GM21576 (cell line): ENCODE measurements around the gene MORC2.

Experiments
- ATAC-seq: cut with Tn5 transposase; IDR thresholded peaks from one replicate; pipeline ENCODE4 v1.9.1; 2021; ENCODE audit warnings: mild to moderate bottlenecking, moderate library complexity; ENCODE audit not compliant: unreplicated experiment

MORC2 gene

DNA sequence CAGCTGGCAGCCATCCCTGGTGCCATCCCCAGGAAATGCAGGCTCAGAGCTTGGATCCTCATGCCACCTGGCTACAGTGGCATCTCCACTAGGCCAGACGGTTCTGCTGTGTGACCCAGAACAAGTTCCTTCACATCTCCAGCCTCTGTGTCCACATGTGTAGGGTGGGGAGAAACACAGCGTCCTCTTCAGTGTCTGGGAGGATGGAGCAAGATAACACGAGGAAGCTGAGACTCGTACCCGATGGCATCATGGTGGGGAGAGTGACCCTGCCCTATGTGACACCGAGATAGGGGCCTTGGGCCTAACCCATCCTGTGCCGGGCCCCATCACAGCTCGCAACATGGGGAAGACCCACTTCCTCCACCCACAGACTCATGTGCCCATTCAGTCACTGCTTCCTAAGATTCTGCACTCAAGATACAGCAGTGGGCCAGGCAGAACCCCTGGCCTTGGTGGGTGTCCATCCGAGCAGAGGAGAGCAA lies 78.5 kb downstream of the MORC2 start:
- ATAC-seq, result no peak

DNA sequence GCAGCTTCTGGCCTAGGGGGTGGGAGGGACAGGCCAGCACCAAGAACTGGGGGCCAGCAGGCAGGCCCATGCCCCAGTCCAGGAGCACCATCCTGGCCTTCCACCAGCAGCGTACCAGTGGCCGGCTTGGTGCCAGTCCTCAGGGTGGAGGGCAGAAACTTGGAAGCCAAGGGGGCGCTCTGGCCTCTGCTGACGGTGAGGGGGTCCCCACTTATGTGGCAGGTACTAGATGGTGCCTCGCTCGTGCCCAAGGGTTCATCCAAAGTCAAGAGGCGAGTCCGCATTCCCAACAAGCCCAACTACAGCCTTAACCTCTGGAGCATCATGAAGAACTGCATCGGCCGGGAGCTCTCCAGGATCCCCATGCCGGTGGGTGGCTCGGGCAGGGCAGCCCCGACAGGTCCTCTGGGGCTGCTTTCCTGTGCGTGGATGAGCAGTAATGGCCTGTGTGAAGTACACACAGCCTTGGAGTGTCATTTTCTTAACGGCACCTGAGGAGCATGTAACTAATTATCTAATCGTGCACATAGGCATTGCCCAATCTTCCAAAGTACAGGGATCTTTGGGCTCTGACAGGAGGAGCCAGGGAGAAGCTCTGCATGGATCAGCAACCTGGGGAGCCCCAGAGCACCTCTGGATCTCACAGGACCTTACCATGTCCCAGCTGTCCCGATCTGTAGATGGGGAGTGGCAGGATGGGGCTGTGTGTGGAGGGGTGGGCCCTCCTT lies 79.1 kb downstream of the MORC2 start:
- no peak for ATAC-seq

DNA sequence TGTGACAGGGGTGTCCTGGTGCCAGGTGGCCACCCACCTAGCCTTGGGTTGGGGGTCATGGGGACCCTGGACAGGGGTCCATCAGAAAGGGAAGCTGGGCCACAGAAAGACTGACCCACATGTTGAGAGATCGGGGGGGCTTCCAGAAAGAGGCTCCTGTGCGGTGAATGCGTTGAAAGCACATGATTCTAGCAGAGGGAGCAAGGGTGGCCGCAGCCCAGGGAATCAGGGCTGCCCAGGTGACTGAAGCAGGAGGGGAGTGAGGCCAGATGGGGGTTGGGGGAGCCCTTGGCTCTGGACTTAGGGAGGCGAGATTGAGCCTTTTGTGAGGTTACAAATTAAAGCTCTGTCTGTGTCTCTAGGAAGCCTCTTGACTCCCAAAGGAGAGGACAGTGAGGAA lies 80.7 kb downstream of the MORC2 start:
- ATAC-seq, result no peak

DNA sequence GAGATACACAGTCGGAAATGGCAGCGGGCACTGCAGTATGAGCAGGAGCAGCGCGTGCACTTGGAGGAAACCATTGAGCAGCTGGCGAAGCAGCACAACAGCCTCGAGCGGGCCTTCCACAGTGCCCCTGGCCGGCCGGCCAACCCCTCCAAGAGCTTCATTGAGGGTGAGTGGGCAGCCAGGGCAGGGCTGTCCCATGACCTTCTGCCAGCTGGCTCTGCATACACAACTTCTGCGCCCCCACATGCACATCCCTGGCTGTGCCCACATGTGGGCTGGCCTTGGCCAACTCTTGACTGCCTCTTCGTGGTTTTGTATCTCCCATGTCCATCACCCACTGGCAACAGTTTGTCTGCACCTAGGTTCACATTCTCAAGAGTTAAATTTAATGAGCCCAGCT lies 81.1 kb downstream of the MORC2 start:
- ATAC-seq, result no peak

DNA sequence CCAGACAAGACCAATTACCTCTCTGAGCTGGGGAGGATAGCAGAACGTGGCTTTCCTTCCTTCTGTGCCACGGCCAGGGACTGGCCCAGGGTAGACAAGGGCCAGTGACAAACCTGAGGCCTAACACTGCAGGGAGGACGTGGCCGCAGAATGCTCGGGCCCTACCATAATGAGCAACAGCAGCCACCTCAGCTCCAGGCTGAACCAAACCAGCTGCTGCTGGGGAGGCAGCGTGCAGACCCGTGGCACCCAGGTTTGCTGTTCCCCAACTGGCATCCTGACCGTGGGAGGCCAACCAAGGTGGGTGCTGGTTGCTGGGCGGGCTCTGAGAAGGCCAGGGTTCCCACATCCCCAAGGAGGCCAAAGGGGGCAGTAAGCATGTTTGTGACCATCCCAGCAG lies 83.0 kb downstream of the MORC2 start:
- ATAC-seq, result no peak

DNA sequence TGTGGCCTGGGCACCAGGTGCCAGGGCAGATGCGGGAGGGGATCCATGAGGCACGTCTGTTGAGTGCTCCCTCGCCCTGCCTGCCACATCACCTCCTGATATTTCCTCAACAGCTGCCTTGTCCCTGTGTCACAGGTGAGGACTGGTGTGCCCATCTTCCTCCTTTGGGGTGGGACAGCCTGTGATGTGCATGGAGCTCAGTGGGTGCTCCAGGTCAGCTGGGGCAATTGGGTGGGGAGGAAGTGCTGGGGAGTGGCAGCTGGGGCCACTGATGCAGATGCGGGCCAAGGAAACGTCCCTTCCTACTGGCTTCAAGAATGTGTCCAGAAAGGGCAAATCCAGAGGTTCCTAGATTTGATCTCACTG lies 83.6 kb downstream of the MORC2 start:
- no peak for ATAC-seq

DNA sequence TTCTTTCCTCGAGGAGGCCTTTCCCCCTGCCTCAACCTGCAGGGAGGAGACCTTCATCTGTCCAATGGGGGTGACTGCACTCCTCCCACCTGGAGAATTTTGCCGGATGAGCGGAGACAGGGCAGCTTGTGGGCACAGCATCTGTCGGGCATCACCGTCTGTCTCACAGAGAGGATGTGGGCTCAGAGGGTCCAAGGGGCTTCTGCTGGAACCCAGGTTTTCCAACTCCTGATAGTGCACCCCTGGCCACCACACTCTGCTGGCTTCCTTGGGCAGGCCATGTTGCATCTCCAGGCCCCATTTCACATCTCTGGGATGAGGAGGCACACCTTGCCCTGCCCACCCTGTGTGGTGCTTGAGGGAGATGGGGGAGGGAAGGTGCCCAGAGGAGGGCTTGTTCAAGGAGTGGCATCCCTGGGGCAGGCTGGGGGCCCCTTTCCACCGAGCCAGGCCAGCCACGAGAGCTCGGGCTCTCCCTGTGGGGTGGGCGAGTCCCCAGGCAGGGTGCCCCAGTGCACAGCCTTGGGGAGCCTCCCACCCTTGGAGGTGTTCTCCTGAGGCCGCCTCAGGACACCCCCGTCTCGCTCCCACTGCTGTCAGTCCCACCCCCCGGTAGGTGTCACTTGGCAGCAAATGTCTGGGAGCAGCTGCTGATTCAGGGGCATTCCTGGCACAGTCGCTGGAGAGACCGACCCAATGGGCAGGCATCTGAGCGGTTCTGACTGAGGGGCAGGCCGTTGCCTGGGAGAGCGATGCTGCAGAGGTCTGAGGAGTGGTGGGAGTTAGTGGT lies 84.2 kb downstream of the MORC2 start:
- no peak for ATAC-seq

DNA sequence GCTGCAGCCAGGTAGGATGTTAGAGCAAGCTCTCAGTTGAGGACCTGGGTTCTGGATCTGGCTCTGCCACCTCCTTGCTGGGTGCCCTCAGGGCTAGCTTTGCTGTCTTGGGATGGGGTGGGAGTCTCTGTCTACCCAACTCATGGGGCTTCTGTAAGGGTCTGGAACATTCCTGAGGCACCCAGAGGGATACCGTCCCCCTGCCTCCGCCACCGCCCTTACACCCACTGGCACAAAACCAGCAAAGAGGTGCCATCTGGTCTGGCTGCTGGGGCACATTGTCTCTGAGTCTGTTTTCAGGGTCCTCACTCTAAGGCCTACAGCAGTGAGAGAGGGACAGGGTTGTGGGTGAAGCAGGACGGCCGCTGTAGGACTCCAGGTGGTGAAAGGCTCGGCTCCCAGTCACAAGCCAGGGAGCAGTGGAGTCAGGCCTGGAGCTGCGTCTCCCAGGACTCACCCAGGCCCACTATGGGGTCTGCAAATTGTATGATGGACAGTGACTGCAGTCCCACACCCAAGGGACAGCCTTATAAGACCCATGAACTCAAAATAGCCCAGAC lies 84.9 kb downstream of the MORC2 start:
- ATAC-seq, result no peak

DNA sequence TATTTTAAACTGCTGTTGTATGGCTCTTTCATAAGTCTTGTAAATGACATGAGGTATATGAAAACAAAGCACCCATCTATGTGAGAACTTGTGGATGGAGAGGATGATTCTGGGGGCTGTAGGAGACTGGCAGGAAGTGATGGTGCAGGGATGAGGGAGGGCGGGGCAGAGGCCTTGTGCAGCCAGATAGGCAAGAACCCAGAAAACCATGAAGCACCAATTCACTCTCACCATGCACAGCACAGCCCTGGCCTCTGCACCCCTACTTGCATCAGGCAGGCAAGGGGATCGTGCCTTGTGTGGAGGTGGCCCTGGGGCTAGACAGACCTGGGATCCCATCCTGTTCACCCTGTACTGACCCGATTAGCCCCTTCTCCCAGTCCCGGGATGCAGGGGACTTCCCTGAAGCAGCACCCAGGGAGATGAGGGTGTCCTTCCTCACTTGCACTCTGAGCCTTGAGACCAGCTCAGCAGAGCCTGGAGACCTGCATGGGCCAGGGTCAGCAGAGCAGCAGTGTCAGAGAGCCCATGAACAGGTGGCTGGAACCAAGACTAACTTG lies 85.5 kb downstream of the MORC2 start:
- no peak for ATAC-seq

DNA sequence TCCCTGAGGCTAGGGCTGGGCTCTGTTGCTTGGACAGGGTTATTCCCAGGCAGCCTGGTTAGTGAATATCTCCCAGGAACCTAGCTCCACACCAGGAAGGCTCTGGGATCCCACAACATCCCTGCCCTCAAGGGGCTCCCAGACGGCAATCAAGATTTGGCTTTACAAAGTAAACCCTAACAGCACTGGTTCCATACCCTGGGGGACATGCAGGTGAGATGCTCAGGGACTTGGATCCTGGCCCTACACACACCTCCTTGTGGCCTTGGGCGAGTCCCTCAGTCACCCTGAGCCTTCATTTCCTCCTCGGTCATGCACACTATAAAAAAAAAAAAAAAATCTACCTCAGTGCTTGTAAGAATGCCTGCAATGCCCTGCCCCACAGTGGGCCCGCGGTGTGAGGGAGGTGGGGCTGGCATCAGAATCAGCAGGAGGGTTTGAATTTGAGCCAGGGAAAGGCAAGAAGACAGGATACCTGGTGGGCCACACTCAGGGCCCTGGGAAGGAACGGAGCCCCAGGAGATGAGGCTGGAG lies 86.3 kb downstream of the MORC2 start:
- ATAC-seq, result no peak

DNA sequence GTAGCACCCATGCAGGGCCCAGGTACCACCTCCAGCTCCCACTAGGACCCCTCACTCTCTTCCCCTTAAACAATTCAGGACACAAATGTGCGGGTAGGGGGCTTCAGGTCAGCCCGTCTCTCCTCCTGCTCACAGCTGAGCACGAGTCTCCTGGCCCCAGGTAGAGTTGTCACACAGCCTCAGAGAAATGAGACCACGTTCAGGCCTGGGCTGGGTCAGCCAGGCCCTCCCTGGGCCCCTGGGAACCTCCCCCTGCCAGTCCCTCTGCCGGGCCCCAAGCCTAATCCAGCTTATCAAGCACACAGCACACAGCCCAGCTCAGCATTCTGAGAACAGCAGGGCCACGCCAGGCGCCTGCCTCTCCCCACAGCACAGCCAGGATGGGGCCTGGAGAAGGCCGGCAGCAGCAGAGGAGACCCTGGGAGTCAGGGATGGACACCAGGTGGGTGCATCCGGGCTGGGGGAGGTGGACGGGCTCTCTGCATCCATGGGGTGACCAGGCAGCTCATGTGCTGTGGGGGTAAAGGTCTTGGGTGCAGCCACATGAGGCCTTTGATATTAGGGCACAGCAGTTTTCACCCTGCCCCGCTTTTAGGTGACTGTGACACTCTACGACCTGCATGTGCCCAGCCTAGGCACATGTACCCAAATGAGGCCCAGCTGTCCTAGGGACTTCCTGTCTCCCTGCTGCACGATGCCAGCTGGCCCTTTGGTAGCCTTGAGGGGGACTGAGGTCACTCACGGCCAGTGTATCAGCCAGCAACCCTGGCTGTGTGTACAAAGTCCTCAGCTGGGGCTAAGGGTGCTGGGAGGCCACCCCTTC lies 87.0 kb downstream of the MORC2 start:
- no peak for ATAC-seq

DNA sequence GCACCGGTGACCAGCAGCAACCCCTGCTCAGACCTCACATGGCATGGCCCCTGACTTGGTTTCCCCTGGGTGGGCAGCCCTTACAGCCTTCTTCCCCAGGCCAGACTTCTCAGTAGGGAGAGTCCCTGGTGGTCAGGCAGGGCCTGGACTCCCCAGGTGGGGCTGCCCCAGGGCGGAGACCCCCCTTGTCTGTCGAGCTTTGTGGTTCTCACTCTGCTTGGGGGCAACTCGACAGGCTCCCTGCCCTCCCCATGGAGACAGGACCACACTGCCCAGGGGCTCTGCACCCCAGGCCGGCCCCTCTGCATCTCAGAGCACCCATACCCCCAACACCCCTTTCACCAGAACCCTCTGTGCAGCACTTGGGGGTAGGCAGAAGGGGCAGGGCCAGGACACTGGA lies 87.7 kb downstream of the MORC2 start:
- ATAC-seq, result no peak

DNA sequence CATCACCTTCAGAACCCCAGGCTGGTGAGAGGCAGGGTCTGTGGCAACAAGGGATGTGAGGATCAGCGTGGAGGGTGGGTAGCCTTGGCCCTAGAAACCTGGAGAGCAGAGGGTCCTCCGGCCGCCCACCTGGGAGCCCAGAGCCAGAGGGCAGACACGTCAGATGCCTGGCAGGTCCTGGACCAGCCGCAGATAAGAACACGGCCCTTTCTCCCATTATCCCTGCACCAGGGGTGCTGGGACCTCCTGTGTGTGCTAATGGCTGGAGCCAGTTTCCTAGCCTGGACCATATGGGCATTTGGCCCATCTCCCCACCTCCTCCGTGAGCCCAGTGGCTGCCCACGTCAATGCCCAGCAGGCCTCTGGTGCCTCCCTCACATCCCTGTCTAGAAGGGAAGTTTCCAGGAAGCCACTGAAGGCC lies 88.4 kb downstream of the MORC2 start:
- no peak for ATAC-seq

DNA sequence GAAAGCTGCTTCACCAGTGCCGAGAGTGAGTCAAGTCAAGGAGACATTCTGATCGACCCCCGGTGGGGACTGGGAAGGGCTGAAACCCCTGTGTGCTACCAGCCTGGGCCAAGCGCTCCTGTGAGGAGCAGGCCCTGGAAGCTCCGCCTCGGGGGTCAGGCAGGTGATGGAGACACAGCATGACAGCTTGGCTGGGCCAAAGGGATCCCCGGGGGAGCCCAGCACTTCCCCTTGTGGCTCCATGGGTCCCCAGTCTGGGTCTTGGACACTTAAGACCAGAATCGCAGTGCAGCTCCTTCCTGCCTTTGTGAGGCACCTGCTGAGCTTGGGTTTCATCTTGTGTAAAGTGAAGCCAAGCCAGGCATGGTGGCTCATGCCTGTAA lies 89.2 kb downstream of the MORC2 start:
- ATAC-seq, result no peak

DNA sequence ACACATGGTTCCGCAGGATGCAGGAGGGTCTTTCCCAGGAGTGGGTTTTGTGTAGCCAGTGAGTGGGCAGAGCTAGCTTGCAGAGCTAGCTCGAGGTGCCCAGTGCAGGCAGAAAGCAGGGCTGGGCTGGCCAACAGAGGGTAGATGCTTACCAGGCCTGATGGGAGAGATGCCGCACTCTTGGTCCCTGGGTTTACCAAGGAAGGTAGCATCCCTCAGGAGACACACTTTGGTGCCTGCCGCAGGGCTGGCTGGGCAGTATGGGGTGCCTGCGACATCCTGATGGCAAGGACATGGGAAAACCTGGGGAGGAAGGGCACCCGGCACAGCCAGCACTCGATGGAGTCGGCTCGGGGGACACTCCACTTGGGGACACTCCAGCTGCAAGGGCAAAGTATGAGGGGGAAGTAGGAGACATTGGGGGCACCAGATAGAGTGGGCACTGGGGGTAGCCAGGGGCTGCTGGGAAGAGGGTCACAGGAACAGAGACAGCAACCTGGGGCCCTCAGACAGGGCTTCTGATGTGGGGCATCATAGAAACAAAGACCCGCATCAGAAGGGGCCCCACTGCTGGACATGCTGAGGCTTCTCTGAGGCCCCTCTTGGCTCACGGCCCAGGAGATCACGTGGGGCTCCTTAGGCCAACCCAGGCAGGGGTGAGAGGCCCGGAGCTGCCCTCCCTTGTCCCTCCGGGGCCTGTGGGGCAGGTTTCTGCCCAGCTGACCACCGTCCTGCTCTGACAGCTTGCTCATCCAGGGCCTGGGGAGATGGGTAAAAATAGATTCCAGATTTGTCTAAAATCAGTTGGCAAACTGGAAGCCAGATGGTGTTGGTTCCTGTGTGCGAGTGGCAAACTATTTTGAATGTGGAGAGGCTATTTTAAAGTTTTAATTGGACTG lies 89.8 kb downstream of the MORC2 start:
- no peak for ATAC-seq

DNA sequence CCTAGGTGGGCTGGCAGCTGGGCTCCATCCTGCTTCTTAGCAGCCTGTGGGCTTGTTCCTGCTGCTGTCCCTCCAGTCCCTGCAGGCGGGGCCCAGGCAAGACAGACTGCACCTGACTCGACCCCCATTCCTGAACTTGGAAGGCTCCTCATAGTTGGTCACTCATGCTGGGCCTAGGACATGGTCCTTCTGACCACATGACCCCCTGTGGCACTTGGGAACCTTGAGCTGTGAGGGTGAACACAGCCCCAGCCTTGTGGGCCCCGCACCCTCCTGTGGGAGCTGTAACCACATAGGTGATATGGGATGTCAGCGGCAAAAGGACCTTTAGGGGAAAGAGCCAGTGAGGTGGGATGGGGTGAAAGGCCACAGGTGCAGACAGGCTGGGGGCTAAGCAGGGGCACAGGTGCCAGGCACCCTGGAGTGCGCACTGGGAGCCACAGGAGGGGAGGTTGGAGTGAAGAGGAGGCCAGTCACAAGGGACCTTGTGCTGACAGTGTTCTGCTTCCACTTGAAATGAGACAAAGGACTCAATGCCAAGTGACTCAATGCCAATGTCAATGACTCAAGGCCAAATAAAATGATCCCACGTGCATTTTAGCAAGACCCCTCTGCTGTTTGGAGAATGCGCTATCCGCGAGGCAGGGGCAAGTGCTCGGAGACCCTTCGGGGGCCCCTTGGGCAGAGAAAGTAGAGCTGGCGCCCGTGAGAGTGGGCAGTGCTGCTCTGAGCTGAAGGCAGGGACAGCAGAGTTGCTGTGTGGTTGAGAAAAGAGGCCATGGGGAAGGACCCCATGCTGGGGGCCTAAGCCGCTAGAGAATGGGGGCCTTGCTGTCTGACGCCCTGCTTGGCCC lies 90.7 kb downstream of the MORC2 start:
- ATAC-seq, result no peak

DNA sequence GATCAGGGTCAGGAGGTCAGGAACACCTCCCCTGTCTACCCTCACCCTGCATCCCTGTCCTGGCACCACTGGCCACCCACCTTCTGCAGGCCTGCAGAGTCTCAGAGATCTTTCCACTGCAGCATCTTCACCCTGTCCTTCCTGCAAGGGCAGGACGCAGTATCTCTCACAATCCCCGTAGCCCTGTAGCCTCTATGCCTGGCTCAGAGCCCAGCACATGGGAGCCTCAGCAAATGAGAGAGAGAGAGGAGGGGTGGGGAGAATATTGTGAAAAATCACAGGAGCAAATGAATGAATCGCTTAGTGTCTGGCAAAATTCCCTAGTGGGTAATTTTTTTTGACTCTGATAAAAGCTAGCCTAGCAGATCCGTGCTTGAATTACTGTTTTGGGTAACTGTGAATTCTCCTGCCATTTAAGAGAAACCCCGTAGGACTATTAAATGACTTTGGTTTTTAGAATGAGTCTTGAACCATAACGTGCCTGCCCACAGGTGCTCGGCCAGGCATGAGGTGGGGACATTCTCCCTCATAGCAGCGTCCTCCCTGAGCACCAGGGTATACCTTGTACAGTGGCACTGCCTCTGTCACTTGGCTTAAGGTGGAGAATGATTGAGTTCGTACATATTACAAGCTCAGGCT lies 91.5 kb downstream of the MORC2 start:
- ATAC-seq, result no peak

DNA sequence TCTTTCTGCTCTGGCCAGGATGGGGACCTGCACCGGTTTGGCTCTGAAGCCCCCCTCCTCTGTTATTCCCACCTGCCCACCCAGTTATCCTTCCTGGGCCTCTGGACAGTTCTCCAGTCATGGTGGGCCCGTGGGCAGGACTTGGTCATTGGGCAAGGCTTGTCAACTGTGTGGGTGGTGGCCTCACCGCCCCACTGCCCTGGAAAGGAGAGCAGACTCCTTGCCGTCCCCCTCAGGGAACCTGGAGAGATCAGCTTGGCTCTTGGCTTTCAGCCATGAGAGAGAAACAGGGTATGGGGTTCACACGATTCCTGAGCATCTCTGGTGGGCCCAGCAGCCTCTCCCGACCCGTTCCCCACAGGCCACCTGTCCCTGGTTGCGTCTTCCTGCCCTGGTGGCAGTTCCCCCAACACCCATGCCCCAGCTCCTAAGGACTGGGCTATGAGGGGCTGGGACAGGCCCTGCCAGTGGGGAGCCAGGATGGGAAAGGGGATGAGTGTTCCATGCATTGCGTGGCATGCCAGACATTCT lies 92.3 kb downstream of the MORC2 start:
- ATAC-seq, result no peak
